Skeletal muscle tissue (tissue), 4 donors: ENCODE data around the gene SCGB3A2. TPM values are rescaled to one million over a fixed set of nuclear protein-coding genes. Genes with fewer than 3 reads are reported as not detected.
"Not testable (repeated sequence)": the region's sequence is repeated elsewhere in the genome, so short reads cannot be mapped to it uniquely, and the experiment has no call there.

ENCODE experiments used
- H3K27ac ChIP-seq: one replicate; pipeline ENCODE4 v1.7.0; 2013; ENCODE audit warnings: mild to moderate bottlenecking, low read depth, low read length, inconsistent platforms
- H3K27me3 ChIP-seq, 3 donors: one replicate each; pipeline ENCODE4 v1.7.0; 2013; ENCODE audit warnings: low read length in 3 of 3; ENCODE audit not compliant: control insufficient read depth in 3 of 3, insufficient read depth in 3 of 3
- H3K36me3 ChIP-seq, 3 donors: one replicate each; pipeline ENCODE4 v1.7.0; 2013; ENCODE audit warnings: low read length in 3 of 3; ENCODE audit not compliant: control insufficient read depth in 3 of 3, insufficient read depth in 3 of 3
- H3K4me1 ChIP-seq, 3 donors: one replicate each; pipeline ENCODE4 v1.7.0; 2013; ENCODE audit warnings: low read length in 3 of 3, mild to moderate bottlenecking in 3 of 3; ENCODE audit not compliant: control insufficient read depth in 3 of 3, insufficient read depth in 3 of 3
- H3K4me3 ChIP-seq, 3 donors: one replicate each; pipeline ENCODE4 v1.7.0; 2013; ENCODE audit warnings: low read length in 3 of 3
- H3K9ac ChIP-seq, 3 donors: one replicate each; pipeline ENCODE4 v1.7.0; 2013; ENCODE audit warnings: low read length in 3 of 3, mild to moderate bottlenecking in 3 of 3, moderate library complexity in 2 of 3, low read depth in 1 of 3
- H3K9me3 ChIP-seq, 3 donors: one replicate each; pipeline ENCODE4 v1.7.0; 2013; ENCODE audit warnings: low read length in 3 of 3; ENCODE audit not compliant: control insufficient read depth in 3 of 3
- total RNA-seq: library from RNA; depleted of rRNA; stranded (reverse); fragments of >200 nt; gene quantifications from one replicate; pipeline ENCODE4 v1.2.3, GENCODE V29; 2014
- donor health status: Osteomylitis.

The SCGB3A2 gene
- total RNA-seq, 1 donor from 2014 or later: not detected

GRCh38 chr5:147859962-147860640 lies 18.4 kb upstream of the SCGB3A2 start:
- Histone ChIP-seq H3K27ac (no peak overlapping the region), H3K9ac (no peak overlapping the region), H3K4me3 (no peak overlapping the region), H3K9me3 (no peaks in the 10 kb centered on the region), H3K36me3 (no peaks in the 10 kb centered on the region), H3K4me1 (no peaks in the 10 kb centered on the region), H3K27me3 (no peaks in the 10 kb centered on the region)

GRCh38 chr5:147860641-147861025 lies 17.9 kb upstream of the SCGB3A2 start:
- no peak overlapping the region for H3K27ac ChIP-seq
- no peaks in the 10 kb centered on the region for H3K4me1 ChIP-seq
- H3K4me3 ChIP-seq: no peak overlapping the region
- no peaks in the 10 kb centered on the region for H3K9me3 ChIP-seq
- H3K36me3 ChIP-seq: no peaks in the 10 kb centered on the region
- H3K9ac ChIP-seq: no peak overlapping the region
- no peaks in the 10 kb centered on the region for H3K27me3 ChIP-seq

- Histone ChIP-seq H3K9ac (no peak overlapping the region), H3K4me3 (no peak overlapping the region), H3K27ac (no peak overlapping the region), H3K36me3 (no peaks in the 10 kb centered on the region), H3K9me3 (no peaks in the 10 kb centered on the region), H3K4me1 (no peaks in the 10 kb centered on the region), H3K27me3 (no peaks in the 10 kb centered on the region)
These were observed 14.9 kb upstream of the SCGB3A2 start for GRCh38 chr5:147863454-147864158.

- Histone ChIP-seq H3K4me3 (no peak overlapping the region), H3K27ac (no peak overlapping the region), H3K9me3 (no peaks in the 10 kb centered on the region), H3K4me1 (no peaks in the 10 kb centered on the region), H3K36me3 (no peaks in the 10 kb centered on the region), H3K27me3 (no peaks in the 10 kb centered on the region), H3K9ac (no peak overlapping the region)
These were observed 9.4 kb upstream of the SCGB3A2 start for GRCh38 chr5:147869112-147869511.

GRCh38 chr5:147869892-147870291 lies 8.6 kb upstream of the SCGB3A2 start:
- H3K4me1 ChIP-seq: not testable (repeated sequence)

GRCh38 chr5:147871980-147872549 lies 6.4 kb upstream of the SCGB3A2 start:
- not testable (repeated sequence) for H3K4me3 ChIP-seq, H3K27ac ChIP-seq, H3K4me1 ChIP-seq, H3K36me3 ChIP-seq, H3K27me3 ChIP-seq, H3K9ac ChIP-seq, H3K9me3 ChIP-seq

More at GRCh38 chr5:147869892-147870291, 8.6 kb upstream of the SCGB3A2 start:
- not testable (repeated sequence) for H3K27me3 ChIP-seq, H3K9ac ChIP-seq, H3K9me3 ChIP-seq, H3K27ac ChIP-seq, H3K4me3 ChIP-seq, H3K36me3 ChIP-seq

- not testable (repeated sequence) for H3K4me3 ChIP-seq, H3K27me3 ChIP-seq, H3K9me3 ChIP-seq, H3K36me3 ChIP-seq, H3K4me1 ChIP-seq, H3K9ac ChIP-seq, H3K27ac ChIP-seq
These were observed 5.6 kb upstream of the SCGB3A2 start for GRCh38 chr5:147872744-147873435.

- not testable (repeated sequence) for H3K27me3 ChIP-seq, H3K27ac ChIP-seq, H3K9ac ChIP-seq, H3K4me1 ChIP-seq, H3K36me3 ChIP-seq, H3K4me3 ChIP-seq, H3K9me3 ChIP-seq
These were observed 4.2 kb upstream of the SCGB3A2 start for GRCh38 chr5:147874118-147874875.

GRCh38 chr5:147874910-147875367 lies 3.6 kb upstream of the SCGB3A2 start:
- H3K4me3 ChIP-seq: no peak overlapping the region
- no peak overlapping the region for H3K27ac ChIP-seq
- no peaks in the 10 kb centered on the region for H3K36me3 ChIP-seq
- no peak overlapping the region for H3K9ac ChIP-seq
- no peaks in the 10 kb centered on the region for H3K27me3 ChIP-seq
- H3K4me1 ChIP-seq: no peaks in the 10 kb centered on the region
- H3K9me3 ChIP-seq: no peaks in the 10 kb centered on the region
